Large intestine (tissue), 3 donors: ENCODE results near the gene SH2D3C. TPM values are rescaled to one million over a fixed set of nuclear protein-coding genes. Genes with fewer than 3 reads are reported as not detected.

Experiments
- DNase-seq, 2 donors: peaks; one replicate each; pipeline versions ENCODE4 v3.0.0 to v3.0.0-alpha.2; 2013
- H3K27ac ChIP-seq: one replicate; pipeline ENCODE4 v1.5.1; 2013; ENCODE audit warnings: low read length
- H3K27me3 ChIP-seq: 2 replicates; pipeline ENCODE4 v1.6.1; 2013; ENCODE audit warnings: low read length; ENCODE audit not compliant: control insufficient read depth, insufficient read depth
- H3K36me3 ChIP-seq: 2 replicates; pipeline ENCODE4 v1.6.1; 2013; ENCODE audit warnings: low read length; ENCODE audit not compliant: control insufficient read depth, insufficient read depth
- H3K4me1 ChIP-seq: one replicate; pipeline ENCODE4 v1.6.1; 2013; ENCODE audit warnings: low read length; ENCODE audit not compliant: control insufficient read depth, insufficient read depth
- H3K4me3 ChIP-seq: one replicate; pipeline ENCODE4 v1.5.1; 2013; ENCODE audit warnings: low read length
- H3K9me3 ChIP-seq: one replicate; pipeline ENCODE4 v1.6.1; 2013; ENCODE audit warnings: mild to moderate bottlenecking, low read depth, low read length, moderate library complexity; ENCODE audit not compliant: control insufficient read depth
- WGBS: methylation state at CpG from one replicate; pipeline ENCODE4 v1.1.5; 2013; ENCODE audit warnings: low lambda C conversion rate; ENCODE audit not compliant: insufficient coverage; 5-methylcytosine and 5-hydroxymethylcytosine counted together
- polyA plus RNA-seq: library from polyadenylated mRNA; unstranded; fragments of 120-200 nt; gene quantifications from one replicate; pipeline ENCODE4 v1.2.1, GENCODE V29; 2013

Gene SH2D3C
- polyA plus RNA-seq, 1 donor = 7.4 TPM

DNA sequence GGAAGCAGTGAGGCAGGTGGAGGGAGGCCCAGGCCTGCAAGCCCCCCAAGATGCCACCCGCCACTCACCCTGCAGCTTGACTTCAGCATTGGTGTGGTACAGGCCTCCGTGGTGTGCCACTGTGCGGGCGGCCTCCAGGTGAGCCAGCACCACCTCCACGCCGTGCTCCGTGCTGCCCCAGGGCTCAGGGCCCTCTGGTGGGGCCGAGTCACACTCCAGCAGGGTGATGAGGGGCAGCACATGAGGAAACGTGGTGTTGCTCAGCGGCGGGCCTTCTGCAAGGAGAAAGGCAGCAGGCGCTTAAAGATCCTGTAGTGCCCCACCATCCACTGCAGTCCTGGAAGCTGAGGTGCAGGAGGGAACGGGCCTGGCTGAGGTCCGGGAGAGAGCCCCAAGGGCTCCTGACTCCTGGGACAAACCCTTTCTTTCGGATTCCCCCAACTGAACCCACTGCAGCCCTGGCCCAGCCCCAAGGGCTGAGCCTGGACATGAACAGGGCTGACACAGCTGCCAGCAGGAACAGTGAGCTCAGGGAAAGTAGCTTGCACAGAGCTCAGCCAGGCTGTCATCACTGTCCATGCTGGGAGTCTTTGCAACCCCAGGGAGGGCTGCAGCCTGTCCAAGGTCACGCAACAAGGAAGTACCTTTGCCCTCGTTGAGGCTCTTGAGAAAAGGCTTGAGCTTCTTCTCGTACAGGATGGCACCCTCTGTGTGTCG lies 38.7 kb downstream of the SH2D3C start:
- Histone ChIP-seq H3K4me3 (no peak overlapping the region), H3K27me3 (peaks cover 45% of the 10 kb centered on the region), H3K9me3 (peaks cover 6% of the 10 kb centered on the region), H3K27ac (no peak overlapping the region), H3K4me1 (no peaks in the 10 kb centered on the region), H3K36me3 (peaks cover 3% of the 10 kb centered on the region)
- no CpG with 5 or more reads among the region's 19 CpGs for WGBS
- DNase-seq = no peak

DNA sequence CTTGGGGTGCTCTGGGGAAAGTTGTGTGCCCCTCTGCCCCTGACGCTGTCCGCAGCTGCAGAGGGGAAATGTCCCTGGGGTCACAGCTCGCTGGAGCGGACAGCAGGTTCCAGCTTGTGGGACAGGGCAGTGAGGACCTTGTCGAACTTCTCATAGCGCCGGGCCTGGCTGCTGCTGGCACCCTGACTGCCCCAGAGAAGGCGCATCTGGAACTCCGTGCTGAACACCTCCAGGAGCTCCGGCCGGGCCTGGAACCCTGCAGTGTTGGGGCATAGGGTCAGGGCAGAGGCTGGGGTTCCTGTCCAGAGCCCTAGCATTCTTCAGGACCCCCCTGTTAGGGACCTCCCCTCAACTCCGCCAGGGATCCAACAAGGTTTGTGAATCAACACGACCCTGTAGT lies 39.8 kb downstream of the SH2D3C start:
- WGBS = no CpG with 5 or more reads among the region's 13 CpGs

DNA sequence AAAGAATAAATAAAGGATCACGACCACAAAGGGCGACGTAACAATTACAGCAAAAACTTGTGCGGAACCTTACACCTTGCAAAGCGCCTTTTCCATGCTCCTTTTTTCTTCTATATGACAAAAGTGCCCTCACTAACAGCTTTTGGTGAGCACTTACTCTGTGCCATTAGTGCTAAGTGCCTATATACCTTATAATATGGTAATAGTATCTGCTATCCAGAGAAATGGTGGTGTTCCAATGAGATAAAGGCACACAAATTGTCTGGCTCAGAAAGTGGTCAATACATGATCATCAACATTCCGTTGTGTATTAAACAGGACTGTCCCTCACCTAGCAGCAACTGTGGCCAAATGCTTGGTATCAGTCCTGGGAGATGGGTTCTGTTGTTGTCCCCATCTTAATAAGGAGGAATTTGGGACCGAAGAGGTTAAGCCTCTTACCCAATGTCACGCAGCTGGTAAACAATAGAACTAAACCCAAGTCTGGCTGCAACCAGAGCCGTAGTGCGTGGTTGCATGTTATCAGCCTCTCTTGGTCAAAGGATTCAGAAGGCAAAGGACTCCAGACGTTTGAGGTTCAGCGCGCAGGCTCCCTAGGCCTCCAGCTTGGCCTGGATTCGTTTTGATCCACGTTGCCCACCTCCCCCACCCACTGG lies 42.8 kb downstream of the SH2D3C start:
- peak overlapping the region; percentile 25 for H3K27ac ChIP-seq
- WGBS = no CpG with 5 or more reads among the region's 15 CpGs

More for the DNA sequence above, 39.8 kb downstream of the SH2D3C start:
- no peak for DNase-seq
- H3K4me3 ChIP-seq = no peak overlapping the region
- H3K36me3 ChIP-seq = no peaks in the 10 kb centered on the region
- peaks cover 7% of the 10 kb centered on the region for H3K4me1 ChIP-seq
- peaks cover 6% of the 10 kb centered on the region for H3K9me3 ChIP-seq
- H3K27me3 ChIP-seq = peaks cover 43% of the 10 kb centered on the region
- H3K27ac ChIP-seq = no peak overlapping the region

DNA sequence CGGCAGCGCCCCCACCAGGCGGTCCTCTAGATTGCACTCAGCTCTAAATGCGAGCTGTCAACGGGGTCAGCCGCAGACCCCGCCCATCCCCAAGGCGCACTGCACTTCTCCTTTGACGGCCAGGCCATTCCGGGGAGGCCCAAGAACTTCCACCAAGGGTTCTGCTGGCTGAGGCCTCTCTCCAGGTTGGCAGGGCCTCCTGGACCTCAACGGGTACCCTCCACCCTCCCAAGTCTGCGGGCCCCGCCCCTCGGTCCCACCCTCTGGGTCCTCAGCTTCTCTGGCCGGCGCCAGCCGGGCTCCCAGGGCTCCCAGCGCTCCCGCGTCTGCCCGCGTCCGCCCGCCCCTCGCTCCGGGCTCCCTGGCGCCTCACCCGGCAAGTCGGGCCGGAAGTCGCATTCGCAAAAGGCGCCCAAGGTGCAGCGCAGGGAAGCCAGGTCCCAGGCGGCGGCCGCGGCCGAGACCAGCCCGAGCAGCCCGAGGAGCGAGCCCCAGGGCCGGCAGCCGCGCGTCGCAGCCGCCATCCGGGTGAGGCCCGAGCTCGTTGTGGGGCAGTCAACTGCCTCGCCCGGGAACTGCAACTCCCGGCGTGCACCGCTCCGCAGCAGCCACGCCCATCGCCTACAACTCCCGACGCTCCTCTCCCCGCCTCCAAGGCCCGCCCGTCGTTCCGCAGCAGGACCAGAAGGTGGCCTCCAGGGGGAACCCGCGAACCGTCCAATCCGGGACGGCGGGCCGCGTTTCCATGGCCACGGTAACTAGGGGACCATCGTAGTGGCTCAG lies 43.5 kb downstream of the SH2D3C start, which contains the start of gene TOR2A:
TOR2A (minus strand) TSS at position 548 of the 783 bp plus-strand sequence; CDS start at position 524, 24 bp downstream.
- Histone ChIP-seq H3K4me3 (peak within 1 kb of the TSS; percentile 75), H3K9me3 (no peaks in the 10 kb centered on the region), H3K36me3 (peaks cover 20% of the 10 kb centered on the region), H3K4me1 (peaks cover 7% of the 10 kb centered on the region), H3K27ac (peak within 1 kb of the TSS; percentile 92), H3K27me3 (peaks cover 14% of the 10 kb centered on the region)
- peak; percentile 97 to 98 for DNase-seq
- no CpG with 5 or more reads among the region's 76 CpGs for WGBS

More for the DNA sequence above, 42.8 kb downstream of the SH2D3C start:
- H3K9me3 ChIP-seq = no peaks in the 10 kb centered on the region
- no peak overlapping the region for H3K4me3 ChIP-seq
- no peak for DNase-seq
- H3K4me1 ChIP-seq = peaks cover 7% of the 10 kb centered on the region
- H3K27me3 ChIP-seq = peaks cover 17% of the 10 kb centered on the region
- peaks cover 20% of the 10 kb centered on the region for H3K36me3 ChIP-seq

DNA sequence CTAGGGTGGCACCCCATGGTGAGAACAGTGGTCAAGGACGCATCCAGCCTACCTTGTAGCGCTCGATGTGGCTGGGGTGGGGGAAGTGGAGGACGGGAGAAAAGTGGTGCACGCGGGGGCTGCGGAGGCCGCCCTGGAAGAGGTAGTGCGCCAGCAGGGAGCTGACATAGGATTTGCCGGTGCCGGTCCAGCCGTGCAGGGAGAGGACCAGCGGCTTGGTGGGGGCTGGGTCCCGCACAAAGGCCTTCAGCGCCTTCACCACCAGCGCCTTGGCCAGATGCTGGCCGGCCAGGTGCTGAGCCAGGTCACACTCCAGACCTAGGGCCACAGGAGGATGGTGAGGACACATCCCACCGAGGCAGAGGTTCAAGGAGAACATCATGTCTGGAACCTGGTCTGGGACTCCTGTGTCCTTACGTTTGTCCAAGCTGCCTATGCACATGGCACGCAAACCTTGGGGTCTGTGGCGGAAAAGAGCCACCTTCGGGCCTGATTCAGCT lies 44.2 kb downstream of the SH2D3C start:
- Histone ChIP-seq H3K36me3 (peaks cover 20% of the 10 kb centered on the region), H3K4me1 (peaks cover 7% of the 10 kb centered on the region), H3K27me3 (peaks cover 9% of the 10 kb centered on the region), H3K27ac (peak overlapping the region; percentile 92), H3K9me3 (no peaks in the 10 kb centered on the region), H3K4me3 (peak overlapping the region; percentile 75)
- no CpG with 5 or more reads among the region's 22 CpGs for WGBS
- DNase-seq = no peak

DNA sequence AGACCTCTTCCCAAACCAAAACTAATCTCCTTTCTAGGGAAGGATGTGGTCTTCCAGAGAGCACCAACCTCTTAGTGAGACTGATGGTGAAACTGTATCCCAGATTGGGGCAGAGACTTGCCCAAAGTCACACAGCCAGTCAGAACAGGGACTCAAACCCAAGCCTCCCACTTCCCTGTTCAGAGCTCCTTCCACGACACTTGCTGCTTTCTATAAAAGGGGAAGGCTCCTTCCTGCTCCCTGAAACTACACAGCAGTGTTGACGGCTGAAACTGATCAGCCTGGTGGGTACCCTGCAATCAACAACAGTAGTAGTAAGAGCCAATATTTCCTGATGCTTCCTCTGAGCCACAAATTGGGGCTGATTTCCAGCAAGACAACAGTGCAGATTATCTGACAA lies 44.9 kb downstream of the SH2D3C start:
- Histone ChIP-seq H3K4me1 (peaks cover 7% of the 10 kb centered on the region), H3K36me3 (peaks cover 20% of the 10 kb centered on the region), H3K27ac (no peak overlapping the region), H3K9me3 (no peaks in the 10 kb centered on the region), H3K27me3 (peaks cover 9% of the 10 kb centered on the region), H3K4me3 (no peak overlapping the region)
- no CpG with 5 or more reads among the region's 2 CpGs for WGBS
- DNase-seq = no peak

DNA sequence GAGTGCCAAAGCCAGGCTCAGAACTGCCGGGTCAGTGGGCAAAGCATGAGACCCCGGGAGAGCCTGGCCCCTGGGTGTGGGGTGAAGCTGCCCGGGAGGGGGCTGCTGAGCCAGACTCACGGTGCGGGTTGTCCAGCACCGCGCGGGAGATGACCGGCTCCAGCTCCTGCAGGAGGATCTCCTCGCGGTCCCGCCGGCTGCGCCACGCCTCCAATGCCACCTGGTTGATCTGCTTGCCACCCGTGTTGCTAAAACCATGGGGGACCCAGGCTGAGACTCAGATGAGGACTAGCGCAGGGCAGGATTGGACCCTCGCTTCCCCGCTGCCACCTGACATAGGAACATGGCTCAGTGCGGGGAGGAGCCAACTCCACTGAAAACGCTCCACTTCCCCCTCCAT lies 46.0 kb downstream of the SH2D3C start:
- Histone ChIP-seq H3K27ac (no peak overlapping the region), H3K4me1 (peaks cover 7% of the 10 kb centered on the region), H3K36me3 (peaks cover 20% of the 10 kb centered on the region), H3K4me3 (no peak overlapping the region), H3K27me3 (peaks cover 3% of the 10 kb centered on the region), H3K9me3 (no peaks in the 10 kb centered on the region)
- DNase-seq = no peak
- WGBS = no CpG with 5 or more reads among the region's 21 CpGs

DNA sequence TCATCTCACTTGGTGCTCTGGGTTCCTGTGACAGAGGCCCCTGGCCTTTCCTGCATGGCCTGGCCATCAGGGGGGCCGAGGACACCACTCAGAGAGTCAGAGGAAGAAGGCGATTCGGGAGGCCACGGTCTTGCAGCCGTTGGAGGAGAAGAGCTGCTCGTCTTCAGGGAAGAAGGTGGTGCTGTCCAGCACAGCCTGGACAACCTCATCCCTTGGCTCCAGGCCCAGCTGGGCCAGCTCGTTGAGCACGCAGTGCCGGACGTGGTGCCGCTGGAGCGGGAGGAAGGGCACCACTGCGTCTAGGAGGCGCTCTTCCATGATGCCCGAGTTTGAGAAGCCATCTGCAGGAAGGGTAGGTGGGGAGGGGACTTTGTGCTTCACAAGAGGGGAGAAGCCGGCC lies 46.5 kb downstream of the SH2D3C start:
- H3K27me3 ChIP-seq = no peaks in the 10 kb centered on the region
- DNase-seq = no peak
- H3K9me3 ChIP-seq = no peaks in the 10 kb centered on the region
- H3K4me1 ChIP-seq = peaks cover 7% of the 10 kb centered on the region
- H3K36me3 ChIP-seq = peaks cover 20% of the 10 kb centered on the region
- no peak overlapping the region for H3K27ac ChIP-seq
- H3K4me3 ChIP-seq = no peak overlapping the region
- no CpG with 5 or more reads among the region's 16 CpGs for WGBS

DNA sequence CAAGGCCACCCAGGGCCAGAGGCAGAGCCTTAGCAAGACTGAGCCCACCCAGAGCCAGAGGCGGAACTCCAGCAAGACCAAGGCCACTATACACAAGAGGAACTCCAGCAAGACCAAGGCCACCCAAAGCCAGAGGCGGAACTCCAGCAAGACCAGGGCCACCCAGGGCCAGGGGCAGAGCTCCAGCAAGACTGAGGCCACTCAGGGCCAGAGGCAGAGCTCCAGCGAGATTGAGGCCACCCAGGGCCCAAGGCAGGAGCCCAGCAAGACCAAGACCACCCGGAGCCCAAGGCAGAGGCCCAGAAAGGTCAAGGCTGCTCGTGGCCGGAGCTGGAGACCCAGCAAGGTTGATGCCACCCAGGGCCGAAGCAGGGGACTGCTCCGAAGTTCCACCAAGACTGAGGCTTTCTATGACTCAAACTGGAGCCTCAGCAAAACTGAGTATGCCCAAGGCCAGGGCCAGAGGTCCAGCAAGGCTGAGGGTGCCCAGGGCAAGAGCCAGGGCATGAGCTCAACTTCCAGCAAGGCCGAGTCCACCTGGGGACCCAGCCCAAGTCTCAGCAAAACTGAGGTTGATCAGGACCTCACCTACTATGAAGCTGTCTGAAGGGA lies 47.6 kb downstream of the SH2D3C start:
- no peak overlapping the region for H3K27ac ChIP-seq
- no peaks in the 10 kb centered on the region for H3K27me3 ChIP-seq
- DNase-seq = no peak
- no peak overlapping the region for H3K4me3 ChIP-seq
- no peaks in the 10 kb centered on the region for H3K9me3 ChIP-seq
- H3K4me1 ChIP-seq = peaks cover 7% of the 10 kb centered on the region
- peaks cover 20% of the 10 kb centered on the region for H3K36me3 ChIP-seq
- no CpG with 5 or more reads among the region's 9 CpGs for WGBS

DNA sequence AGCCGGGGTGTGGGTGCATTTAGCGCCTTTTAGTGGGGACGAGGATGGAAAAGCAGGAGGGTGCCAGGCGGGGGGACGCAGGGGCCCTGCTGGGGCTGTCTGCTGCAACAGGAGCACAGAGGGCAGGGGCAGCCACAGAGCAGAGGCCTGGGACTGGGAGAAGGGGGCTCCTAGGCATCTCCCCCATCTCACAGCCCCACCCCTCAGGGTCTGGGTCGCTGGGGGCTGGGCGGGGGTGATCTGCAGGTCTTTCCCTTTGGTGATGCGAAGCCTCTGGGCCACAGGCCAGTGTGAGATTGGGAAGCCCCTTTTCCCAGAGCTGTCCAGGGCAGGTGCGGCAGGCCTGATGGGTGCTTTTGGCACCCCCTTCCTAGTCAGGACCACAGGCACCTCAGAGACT lies 48.2 kb downstream of the SH2D3C start:
- H3K27ac ChIP-seq = no peak overlapping the region
- no CpG with 5 or more reads among the region's 9 CpGs for WGBS

More for the DNA sequence above, 48.2 kb downstream of the SH2D3C start:
- Histone ChIP-seq H3K9me3 (no peaks in the 10 kb centered on the region), H3K36me3 (peaks cover 20% of the 10 kb centered on the region), H3K27me3 (no peaks in the 10 kb centered on the region), H3K4me3 (no peak overlapping the region), H3K4me1 (peaks cover 7% of the 10 kb centered on the region)
- no peak for DNase-seq
